Measurements from ENCODE around the gene CSPG4.

DNA sequence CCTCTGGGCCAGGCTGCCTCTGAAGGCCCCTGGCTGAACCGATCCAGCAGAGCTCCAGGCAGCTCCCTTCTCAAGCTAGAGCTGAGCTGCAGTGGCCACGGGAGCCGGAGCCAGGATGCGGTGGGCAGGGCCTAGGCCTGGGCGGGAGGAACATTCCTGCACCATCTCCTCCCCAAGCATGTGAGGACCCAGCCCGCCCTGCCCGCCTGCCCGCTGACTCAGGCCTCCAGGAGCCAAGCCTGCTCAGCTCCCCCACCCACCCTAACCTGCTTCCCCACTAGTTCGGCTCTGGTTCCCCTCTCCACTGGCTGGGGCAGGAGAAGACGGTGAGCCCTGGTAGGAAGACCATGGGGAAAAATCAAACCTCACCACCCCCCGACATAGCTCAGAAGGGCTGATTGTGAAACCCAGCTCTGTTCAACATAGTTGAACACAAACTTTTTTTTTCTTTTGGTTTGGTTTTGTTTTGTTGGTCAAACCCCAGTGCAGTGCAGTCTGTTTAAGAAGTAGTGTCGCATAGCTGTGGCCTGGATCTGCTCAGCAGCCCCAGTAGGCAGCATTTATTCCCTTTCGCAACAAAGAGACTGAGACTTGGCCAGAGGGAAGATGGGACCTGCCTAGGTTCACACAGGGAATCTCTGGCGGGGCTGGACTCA lies 51.4 kb downstream of the CSPG4 start:
- TF ChIP-seq, protein P1, sequence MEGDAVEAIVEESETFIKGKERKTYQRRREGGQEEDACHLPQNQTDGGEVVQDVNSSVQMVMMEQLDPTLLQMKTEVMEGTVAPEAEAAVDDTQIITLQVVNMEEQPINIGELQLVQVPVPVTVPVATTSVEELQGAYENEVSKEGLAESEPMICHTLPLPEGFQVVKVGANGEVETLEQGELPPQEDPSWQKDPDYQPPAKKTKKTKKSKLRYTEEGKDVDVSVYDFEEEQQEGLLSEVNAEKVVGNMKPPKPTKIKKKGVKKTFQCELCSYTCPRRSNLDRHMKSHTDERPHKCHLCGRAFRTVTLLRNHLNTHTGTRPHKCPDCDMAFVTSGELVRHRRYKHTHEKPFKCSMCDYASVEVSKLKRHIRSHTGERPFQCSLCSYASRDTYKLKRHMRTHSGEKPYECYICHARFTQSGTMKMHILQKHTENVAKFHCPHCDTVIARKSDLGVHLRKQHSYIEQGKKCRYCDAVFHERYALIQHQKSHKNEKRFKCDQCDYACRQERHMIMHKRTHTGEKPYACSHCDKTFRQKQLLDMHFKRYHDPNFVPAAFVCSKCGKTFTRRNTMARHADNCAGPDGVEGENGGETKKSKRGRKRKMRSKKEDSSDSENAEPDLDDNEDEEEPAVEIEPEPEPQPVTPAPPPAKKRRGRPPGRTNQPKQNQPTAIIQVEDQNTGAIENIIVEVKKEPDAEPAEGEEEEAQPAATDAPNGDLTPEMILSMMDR (optimal IDR thresholded peaks at IDR 0.05 in 1 of 3, IDR thresholded peaks at IDR 0.05 in 1 of 3, conservative IDR thresholded peaks at IDR 0.05 in 1 of 3; ENCODE audit: extremely low read depth in 1 of 3, insufficient read depth in 2 of 3, low read length in 3 of 3): no peak
- no peak for TF ChIP-seq EZH2 (IDR thresholded peaks at IDR 0.05; ENCODE audit: low read length)
